Endothelial cell of umbilical vein (primary cell): Measurements from ENCODE around the gene TENM4. TPM values are rescaled to one million over a fixed set of nuclear protein-coding genes. Genes with fewer than 3 reads are reported as not detected.
A peak's percentile ranks its signal among the peaks of the same experiment; 100 is the strongest.

ENCODE experiments used
- BruUV-seq: library from RNA; stranded (reverse); fragments of 400-500 nt; replicated peaks from 2 replicates; lab custom pipeline; 2021; lab: Mats Ljungman, UMichigan
- CTCF ChIA-PET: fragments of 300-600, 350-600 bp; sonication (Branson Sonifier 250); formaldehyde crosslinking; loops from one replicate; lab custom pipeline; 2021; ENCODE audit warnings: antibody characterized with exemption, inconsistent platforms; lab: Charles Lee
- POLR2A ChIA-PET: fragments of 300-600, 350-600 bp; sonication (Branson Sonifier 250); formaldehyde crosslinking; loops from one replicate; lab custom pipeline; 2021; ENCODE audit warnings: antibody characterized with exemption, inconsistent platforms; lab: Charles Lee
- DNase-seq: peaks from one replicate; pipeline ENCODE4 v3.0.0-alpha.2; 2011; ENCODE audit warnings: low read depth, low spot score
- FAIRE-seq: peaks from 2 replicates; lab custom pipeline; 2011; peaks lifted over from hg19 to GRCh38; lab: Jason Lieb, UNC
- H2AFZ ChIP-seq: 2 replicates; pipeline ENCODE4 v1.6.0; 2012; ENCODE audit warnings: low read depth, low read length, control low read depth, inconsistent platforms
- H3K27ac ChIP-seq: 2 replicates; pipeline ENCODE4 v1.5.1; 2011; ENCODE audit warnings: low read depth, mild to moderate bottlenecking, control low read depth, low read length, moderate library complexity; ENCODE audit not compliant: insufficient read depth
- H3K27me3 ChIP-seq, 2 experiments: 2 replicates each; pipeline versions ENCODE4 v1.6.0 to v1.6.1; 2011; ENCODE audit warnings: low read length in 2 of 2, mixed read lengths in 1 of 2; ENCODE audit not compliant: control insufficient read depth in 2 of 2, insufficient read depth in 2 of 2
- H3K36me3 ChIP-seq, 2 experiments: 2 replicates in 1 of 2; 3 replicates in 1 of 2; pipeline ENCODE4 v1.5.1; 2011; ENCODE audit warnings: low read length in 2 of 2, mild to moderate bottlenecking in 1 of 2, moderate library complexity in 1 of 2; ENCODE audit not compliant: control insufficient read depth in 2 of 2, insufficient read depth in 2 of 2; ENCODE audit errors: extremely low read depth in 1 of 2
- H3K4me1 ChIP-seq: 3 replicates; pipeline ENCODE4 v1.5.1; 2011; ENCODE audit warnings: mild to moderate bottlenecking, low read length; ENCODE audit not compliant: control insufficient read depth, insufficient read depth; ENCODE audit errors: extremely low read depth
- H3K4me2 ChIP-seq: 2 replicates; pipeline ENCODE4 v1.6.1; 2011; ENCODE audit warnings: low read length, control low read depth, mixed read lengths; ENCODE audit not compliant: insufficient read depth
- H3K4me3 ChIP-seq, 3 experiments: fragments of 200-600 bp in 1 of 3; sonication (generic), shearing (Covaris generic) in 1 of 3; replicated peaks in 1 of 3; 2 replicates each; pipeline ENCODE4 v1.5.1; 2011 to 2016; ENCODE audit warnings: control low read depth in 3 of 3, low read length in 3 of 3, mild to moderate bottlenecking in 2 of 3, inconsistent platforms in 1 of 3, low read depth in 1 of 3, moderate library complexity in 1 of 3; ENCODE audit not compliant: insufficient read depth in 1 of 3
- H3K79me2 ChIP-seq: 2 replicates; pipeline ENCODE4 v1.6.0; 2012; ENCODE audit warnings: low read length, inconsistent platforms; ENCODE audit not compliant: control insufficient read depth, insufficient read depth
- H3K9ac ChIP-seq: replicated peaks from 2 replicates; pipeline ENCODE3; 2011; ENCODE audit warnings: low read length, control low read depth; ENCODE audit not compliant: insufficient read depth; ENCODE audit errors: extremely low read depth
- H3K9me1 ChIP-seq: replicated peaks from 3 replicates; pipeline ENCODE4 v1.6.0; 2011; ENCODE audit warnings: mild to moderate bottlenecking, low read length; ENCODE audit not compliant: control insufficient read depth, insufficient read depth; ENCODE audit errors: extremely low read depth
- H3K9me3 ChIP-seq: replicated peaks from 2 replicates; pipeline ENCODE4 v1.5.1; 2012; ENCODE audit warnings: low read length, inconsistent platforms; ENCODE audit not compliant: control insufficient read depth, insufficient read depth
- H4K20me1 ChIP-seq: replicated peaks from 2 replicates; pipeline ENCODE3; 2011; ENCODE audit warnings: mild to moderate bottlenecking, low read length; ENCODE audit not compliant: control insufficient read depth, insufficient read depth; ENCODE audit errors: extremely low read depth
- EZH2 ChIP-seq: IDR thresholded peaks from 2 replicates; pipeline ENCODE4 v1.6.1; 2012; ENCODE audit warnings: borderline replicate concordance, low read depth, mild to moderate bottlenecking, moderate library complexity, low read length, inconsistent platforms; ENCODE audit not compliant: severe bottlenecking
- FOS ChIP-seq: IDR thresholded peaks from 2 replicates; pipeline ENCODE4 v1.6.1; 2011; ENCODE audit warnings: mild to moderate bottlenecking, low read length, moderate library complexity, borderline replicate concordance; ENCODE audit not compliant: insufficient read depth
- GATA2 ChIP-seq: IDR thresholded peaks from 2 replicates; pipeline ENCODE4 v1.7.0; 2011; ENCODE audit warnings: low read depth, mild to moderate bottlenecking, moderate library complexity, mixed read lengths, low read length; ENCODE audit not compliant: insufficient read length, insufficient read depth
- JUN ChIP-seq: IDR thresholded peaks from 2 replicates; pipeline ENCODE4 v1.6.1; 2011; ENCODE audit warnings: borderline replicate concordance, low read depth; ENCODE audit not compliant: insufficient read length, insufficient read depth
- MYC ChIP-seq: IDR thresholded peaks from one replicate; pipeline ENCODE4 v1.6.1; 2011; ENCODE audit warnings: mild to moderate bottlenecking, low read depth, low read length
- POLR2A ChIP-seq: IDR thresholded peaks from 2 replicates; pipeline ENCODE4 v1.6.1; 2012; ENCODE audit warnings: low read depth, mild to moderate bottlenecking, control low read depth, low read length
- POLR2AphosphoS5 ChIP-seq: IDR thresholded peaks from 2 replicates; pipeline ENCODE4 v1.6.1; 2012; ENCODE audit warnings: low read depth, mild to moderate bottlenecking, control low read depth, low read length, moderate library complexity; ENCODE audit not compliant: insufficient read depth
- dilution Hi-C: fragments of 300-500 bp; cut with MboI; formaldehyde crosslinking; loops from one replicate; pipeline ENCODE4 v1.15.0; 2019; ENCODE audit warnings: low sequenced_read_pairs; ENCODE audit not compliant: extremely low pct_ligation_motif_present
- intact Hi-C: fragments of 100-400 bp; cut with micrococcal nuclease; formaldehyde crosslinking; loops from one replicate; pipeline ENCODE4 v1.10.0; 2022
- polyA plus RNA-seq, 4 experiments: library from polyadenylated mRNA; depleted of rRNA in 3 of 4; stranded (reverse) in 3 of 4; unstranded in 1 of 4; fragments of >200 nt; gene quantifications; 2 replicates each; pipeline versions ENCODE4 v1.2.1 to v1.2.3, GENCODE V29; 2011 to 2012; ENCODE audit warnings: missing spikeins in 1 of 4
- total RNA-seq: library from RNA; stranded (reverse); gene quantifications from 2 replicates; pipeline ENCODE4 v1.2.3, GENCODE V29; 2021
- TF ChIP-seq, protein P1 (sequence below): IDR thresholded peaks from 2 replicates; pipeline ENCODE4 v1.6.1; 2011; ENCODE audit not compliant: insufficient read depth, insufficient read length
- TF ChIP-seq, protein P2 (sequence below), 2 donors: IDR thresholded peaks; 1 replicate in 1 of 2; 2 replicates in 1 of 2; pipeline ENCODE4 v1.5.1; 2011; ENCODE audit warnings: low read length in 2 of 2, mild to moderate bottlenecking in 2 of 2, moderate library complexity in 2 of 2, control low read depth in 1 of 2, inconsistent platforms in 1 of 2, low read depth in 1 of 2; ENCODE audit not compliant: insufficient read depth in 1 of 2; ENCODE audit errors: extremely low read depth in 1 of 2

TENM4 gene
- total and polyA plus RNA-seq, 2 donors (not counting 3 experiments of a cell fraction or from before 2014, with no cell fraction given) = 0.06 to 0.27 TPM

DNA sequence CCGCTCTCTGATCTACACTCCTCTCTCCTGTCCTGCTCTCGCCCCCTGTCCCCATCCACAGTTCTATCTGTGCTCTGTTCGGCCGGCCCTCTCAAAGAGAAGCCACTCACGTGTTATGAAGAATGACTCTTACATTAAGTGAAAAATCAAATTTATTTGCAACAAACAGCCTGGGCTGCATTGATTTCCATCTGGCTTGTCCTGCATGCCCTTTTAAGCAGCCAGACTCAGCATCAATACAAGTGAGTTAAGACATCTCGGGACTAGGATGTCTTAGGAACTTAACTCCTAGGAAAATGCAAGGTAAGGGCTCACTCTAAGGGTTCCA, 373.5 kb downstream of the TENM4 start:
- no peak overlapping the region for H3K9ac ChIP-seq
- CTCF ChIA-PET = interaction anchor here (1.4 to 1.5 kb wide), 2 partner anchors 20 to 422 kb away, joined by 3 to 4 read pairs; no protein-coding TSS in a partner anchor

More for the DNA sequence above, 373.5 kb downstream of the TENM4 start:
- H3K36me3 ChIP-seq = no peaks in the 10 kb centered on the region
- no peaks in the 10 kb centered on the region for H3K79me2 ChIP-seq
- peak overlapping the region; percentile 28 for H2AFZ ChIP-seq
- no peaks in the 10 kb centered on the region for H3K9me3 ChIP-seq
- no peak overlapping the region for H3K4me3 ChIP-seq
- H3K4me2 ChIP-seq = no peak overlapping the region
- intact Hi-C loops = no loop called here
- no peak overlapping the region for H3K27ac ChIP-seq
- POLR2A ChIA-PET = no interaction called here
- FAIRE-seq (no peak), DNase-seq (no peak)
- peaks cover 0 to 4% of the 10 kb centered on the region in 2 experiments for H3K27me3 ChIP-seq
- no TSS peak for BruUV-seq
- H3K4me1 ChIP-seq = no peaks in the 10 kb centered on the region
- no peaks in the 10 kb centered on the region for H3K9me1 ChIP-seq
- TF ChIP-seq POLR2A (no peak), FOS (no peak), JUN (no peak), GATA2 (no peak), POLR2AphosphoS5 (no peak), EZH2 (no peak), MYC (no peak)
- TF ChIP-seq, protein P1, sequence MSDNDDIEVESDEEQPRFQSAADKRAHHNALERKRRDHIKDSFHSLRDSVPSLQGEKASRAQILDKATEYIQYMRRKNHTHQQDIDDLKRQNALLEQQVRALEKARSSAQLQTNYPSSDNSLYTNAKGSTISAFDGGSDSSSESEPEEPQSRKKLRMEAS = no peak
- TF ChIP-seq, protein P2, sequence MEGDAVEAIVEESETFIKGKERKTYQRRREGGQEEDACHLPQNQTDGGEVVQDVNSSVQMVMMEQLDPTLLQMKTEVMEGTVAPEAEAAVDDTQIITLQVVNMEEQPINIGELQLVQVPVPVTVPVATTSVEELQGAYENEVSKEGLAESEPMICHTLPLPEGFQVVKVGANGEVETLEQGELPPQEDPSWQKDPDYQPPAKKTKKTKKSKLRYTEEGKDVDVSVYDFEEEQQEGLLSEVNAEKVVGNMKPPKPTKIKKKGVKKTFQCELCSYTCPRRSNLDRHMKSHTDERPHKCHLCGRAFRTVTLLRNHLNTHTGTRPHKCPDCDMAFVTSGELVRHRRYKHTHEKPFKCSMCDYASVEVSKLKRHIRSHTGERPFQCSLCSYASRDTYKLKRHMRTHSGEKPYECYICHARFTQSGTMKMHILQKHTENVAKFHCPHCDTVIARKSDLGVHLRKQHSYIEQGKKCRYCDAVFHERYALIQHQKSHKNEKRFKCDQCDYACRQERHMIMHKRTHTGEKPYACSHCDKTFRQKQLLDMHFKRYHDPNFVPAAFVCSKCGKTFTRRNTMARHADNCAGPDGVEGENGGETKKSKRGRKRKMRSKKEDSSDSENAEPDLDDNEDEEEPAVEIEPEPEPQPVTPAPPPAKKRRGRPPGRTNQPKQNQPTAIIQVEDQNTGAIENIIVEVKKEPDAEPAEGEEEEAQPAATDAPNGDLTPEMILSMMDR (IDR thresholded peaks at IDR 0.05; ENCODE audit: extremely low read depth in 1 of 2, insufficient read depth in 1 of 2, low read depth in 1 of 2, low read length in 2 of 2) = no peak
- dilution Hi-C loops = no loop called here
- H4K20me1 ChIP-seq = no peaks in the 10 kb centered on the region
